LNCaP clone FGC (cell line): Measurements from ENCODE around the gene OLFM3.

Experiments
- DNase-seq: peaks from one replicate; pipeline ENCODE4 v3.0.0-alpha.2; 2011; ENCODE audit warnings: low read depth
- H3K4me3 ChIP-seq: 2 replicates; pipeline ENCODE4 v1.5.1; 2011; ENCODE audit warnings: mild to moderate bottlenecking, low read depth, low read length, control low read depth
- CTCF ChIP-seq: IDR thresholded peaks from 2 replicates; pipeline ENCODE4 v1.5.1; 2012; ENCODE audit warnings: mild to moderate bottlenecking; ENCODE audit not compliant: control insufficient read depth, insufficient read depth; ENCODE audit errors: extremely low read depth

Gene OLFM3

GRCh38 chr1:101846820-101847219 is 149.9 kb downstream of the OLFM3 start:
- no peak for DNase-seq
- TF ChIP-seq CTCF: no peak
- no peak overlapping the region for H3K4me3 ChIP-seq

GRCh38 chr1:101843160-101843559 is 153.6 kb downstream of the OLFM3 start:
- TF ChIP-seq CTCF: no peak
- H3K4me3 ChIP-seq: no peak overlapping the region
- DNase-seq: no peak

DNA sequence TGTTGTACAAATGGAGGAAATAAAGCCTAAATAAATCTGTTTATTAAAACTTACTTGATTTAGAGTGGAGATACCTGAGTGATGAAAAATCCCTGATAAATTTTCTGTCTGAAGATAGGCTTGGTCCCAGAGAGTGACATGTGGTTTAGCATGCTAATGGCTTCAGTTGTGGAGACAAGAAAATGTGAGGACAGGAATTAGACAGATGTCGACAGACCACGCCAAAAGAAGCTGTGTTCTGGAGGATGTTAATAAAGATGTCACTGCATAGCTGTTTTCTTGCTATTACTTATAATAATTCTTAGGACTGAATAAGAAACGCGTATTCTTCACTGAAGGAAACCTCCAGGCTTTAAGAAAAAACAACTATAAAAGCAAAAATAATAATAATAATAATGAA is 154.9 kb downstream of the OLFM3 start:
- no peak for TF ChIP-seq CTCF
- H3K4me3 ChIP-seq: no peak overlapping the region
- DNase-seq: no peak

- TF ChIP-seq CTCF: no peak
- no peak overlapping the region for H3K4me3 ChIP-seq
- no peak for DNase-seq
Measured at GRCh38 chr1:101835988-101836387, 160.7 kb downstream of the OLFM3 start.

GRCh38 chr1:101833312-101833711 is 163.4 kb downstream of the OLFM3 start:
- DNase-seq: no peak
- no peak for TF ChIP-seq CTCF
- H3K4me3 ChIP-seq: no peak overlapping the region

- no peak overlapping the region for H3K4me3 ChIP-seq
- no peak for TF ChIP-seq CTCF
- no peak for DNase-seq
Measured at GRCh38 chr1:101826416-101826815, 170.3 kb downstream of the OLFM3 start.

DNA sequence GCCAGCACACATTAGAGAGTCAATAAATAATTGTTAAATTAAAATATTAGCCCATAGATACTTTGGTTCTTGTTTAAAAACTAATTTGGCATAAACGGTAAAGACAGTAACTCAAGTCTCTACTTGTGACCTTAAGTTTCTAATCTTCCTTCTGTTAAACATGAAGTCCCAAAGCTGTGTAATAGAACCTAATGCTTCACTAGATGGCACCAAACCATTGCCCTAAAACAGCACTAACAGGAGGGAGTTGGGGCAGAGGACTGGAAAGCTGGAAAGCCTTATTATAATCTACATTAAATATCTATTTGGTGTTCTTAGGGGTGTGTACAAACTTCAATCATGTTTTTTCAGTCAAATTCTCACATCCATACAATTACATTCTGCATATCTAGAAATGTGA is 176.7 kb downstream of the OLFM3 start:
- H3K4me3 ChIP-seq: no peak overlapping the region
- TF ChIP-seq CTCF: peak; percentile 61
- peak; percentile 21 for DNase-seq
